Stimulated activated CD4-positive, alpha-beta T cell treated with anti-CD3 and anti-CD28 coated beads, Interleukin-1b, Interleukin-23, amount 100 ng/mL, for 48 hours (primary cell): ENCODE data around the gene PEX26.
"Not testable (repeated sequence)": the region's sequence is repeated elsewhere in the genome, so short reads cannot be mapped to it uniquely, and the experiment has no call there.

Source experiments
- DNase-seq: peaks from one replicate; pipeline ENCODE4 v3.0.0-alpha.2; 2020

PEX26 gene

DNA sequence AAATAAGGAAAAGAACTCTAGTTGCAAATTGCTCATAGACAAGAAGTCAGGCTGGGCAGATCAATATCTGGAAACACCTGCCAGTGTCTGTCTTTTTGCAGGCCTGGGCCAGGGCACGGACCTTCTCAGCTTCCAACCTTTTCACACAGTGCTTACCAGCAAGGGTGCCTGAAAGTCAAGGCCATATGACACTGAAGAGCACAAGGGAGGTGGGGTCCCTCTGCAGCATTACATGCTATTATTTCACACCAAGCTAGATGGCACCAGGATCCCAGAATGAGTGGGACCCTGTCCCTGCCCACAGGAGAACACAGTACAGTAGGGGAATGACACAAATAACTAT is 5.9 kb upstream of the PEX26 start:
- no peak for DNase-seq

DNA sequence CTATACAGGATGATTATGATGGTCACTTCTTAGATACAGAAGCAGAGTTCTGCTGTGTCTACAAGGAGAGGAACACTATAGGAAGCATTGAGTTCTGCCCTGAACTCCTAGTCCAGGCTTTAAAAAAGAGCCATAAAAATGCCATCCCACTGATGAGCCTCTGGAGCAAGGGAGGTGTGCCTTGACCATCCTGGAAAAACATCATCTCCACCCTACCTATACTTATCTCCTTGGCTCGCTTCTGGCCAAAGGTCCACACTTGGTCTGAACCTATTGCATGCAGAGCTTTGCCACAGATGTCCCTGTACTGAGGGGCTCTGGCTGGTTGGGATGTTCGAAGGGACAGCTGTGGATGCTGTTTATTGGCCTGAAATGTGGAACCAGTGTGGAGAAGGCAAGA is 4.3 kb upstream of the PEX26 start:
- no peak for DNase-seq

DNA sequence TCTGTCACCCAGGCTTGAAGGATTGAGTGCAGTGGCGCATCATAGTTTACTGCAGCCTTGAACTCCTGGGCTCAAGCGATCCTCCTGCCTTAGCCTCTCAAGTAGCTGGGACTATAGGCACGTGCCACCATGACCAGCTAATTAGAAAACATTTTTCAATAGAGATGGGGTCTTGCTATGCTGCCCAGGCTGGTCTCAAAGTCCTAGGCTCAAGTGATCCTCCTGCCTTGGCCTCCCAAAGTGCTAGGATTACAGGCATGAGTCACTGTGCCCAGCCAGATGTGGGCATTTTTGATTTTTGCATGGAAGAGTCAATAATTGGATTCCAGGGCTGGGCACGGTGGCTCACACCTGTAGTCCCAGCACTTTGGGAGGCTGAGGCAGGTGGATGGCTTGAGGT is 3.9 kb upstream of the PEX26 start:
- DNase-seq = not testable (repeated sequence)

DNA sequence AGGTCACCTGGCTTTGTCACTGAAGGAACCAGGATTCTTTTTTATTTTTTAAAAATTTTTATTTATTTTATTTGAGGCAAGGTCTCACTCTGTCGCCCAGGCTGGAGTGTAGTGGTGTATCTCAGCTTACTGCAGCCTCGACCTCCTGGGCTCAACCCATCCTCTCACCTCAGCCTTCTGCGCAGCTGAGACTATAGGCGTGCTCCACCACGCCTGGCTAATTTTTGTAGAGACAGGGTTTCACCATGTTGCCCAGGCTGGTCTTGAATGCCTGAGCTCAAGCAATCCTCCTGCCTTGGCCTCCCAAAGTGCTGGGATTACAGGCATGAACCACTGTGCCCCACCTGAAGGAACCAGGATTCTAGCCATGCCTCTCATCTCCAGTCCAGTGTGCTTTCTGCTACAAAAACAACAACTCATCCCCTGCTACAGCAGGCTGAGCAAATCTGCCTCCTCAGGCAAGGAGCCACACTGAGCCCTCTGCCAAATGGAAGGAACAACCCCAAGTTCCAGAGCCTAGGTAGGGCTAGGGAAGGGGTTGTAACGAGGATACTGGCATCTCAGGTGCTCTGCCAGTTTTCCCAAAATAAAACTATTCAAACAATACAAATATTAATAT is 2.6 kb upstream of the PEX26 start:
- DNase-seq = no peak

DNA sequence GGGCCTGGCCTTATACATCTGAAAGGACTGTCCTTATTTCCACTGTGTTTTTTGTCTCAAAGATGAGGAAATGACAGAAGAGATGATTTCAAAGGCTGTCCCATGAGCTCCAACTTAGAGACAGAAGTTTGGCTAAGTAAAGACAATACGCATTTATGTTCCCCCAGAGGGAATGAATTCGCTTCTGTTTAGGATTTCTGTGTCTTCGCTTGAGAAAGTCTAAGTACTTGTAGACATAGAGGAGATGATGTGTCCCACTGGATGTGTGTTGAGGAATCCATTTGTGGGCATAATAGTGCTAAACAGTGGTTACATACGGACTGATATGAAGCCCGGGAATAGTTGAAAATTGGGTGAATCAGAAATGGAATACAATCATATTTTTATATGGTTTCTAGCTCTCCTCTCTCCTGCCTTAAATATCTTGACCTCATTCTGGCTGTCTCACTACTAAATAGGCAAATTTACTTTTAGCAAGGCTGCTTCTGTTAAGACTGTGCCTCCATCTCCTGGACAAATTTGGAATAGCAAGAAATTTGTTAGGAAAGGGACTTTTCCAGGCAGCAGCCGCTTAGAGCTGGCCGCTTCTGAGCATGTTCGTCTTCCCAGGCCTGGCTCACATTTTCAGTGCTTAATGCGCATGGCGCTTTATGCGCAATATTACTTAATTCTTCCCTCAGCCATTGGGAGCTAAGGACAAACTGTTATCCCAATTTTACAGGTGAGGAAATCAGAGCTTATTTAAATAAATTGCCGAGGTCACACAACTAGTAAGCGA is 1.9 kb upstream of the PEX26 start:
- DNase-seq = no peak

DNA sequence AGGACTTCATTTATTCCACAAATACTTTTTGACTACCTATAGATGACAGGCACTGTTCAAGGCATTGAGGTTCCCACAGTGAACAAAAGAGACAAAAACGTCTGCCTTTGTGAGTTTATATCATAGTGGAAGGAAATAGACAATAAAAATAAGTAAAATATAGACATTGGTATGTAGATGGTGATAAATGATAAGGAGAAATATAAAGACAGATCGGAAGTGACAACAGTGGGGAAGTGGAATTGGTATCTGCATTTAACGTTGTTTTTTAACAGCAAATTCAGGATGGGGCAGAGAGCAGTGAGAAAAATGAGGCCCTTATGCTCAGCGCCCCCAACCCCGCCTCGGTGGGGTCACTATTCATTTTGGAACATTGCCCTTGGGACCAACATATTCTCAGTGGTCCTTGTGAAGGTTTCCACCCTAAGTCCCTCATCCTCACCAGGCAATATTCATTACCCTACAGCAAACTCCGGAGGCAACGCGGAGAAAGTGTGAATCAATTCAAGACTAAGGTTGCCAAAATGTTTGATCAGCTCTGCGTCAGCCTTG is 627 bp upstream of the PEX26 start:
- no peak for DNase-seq

DNA sequence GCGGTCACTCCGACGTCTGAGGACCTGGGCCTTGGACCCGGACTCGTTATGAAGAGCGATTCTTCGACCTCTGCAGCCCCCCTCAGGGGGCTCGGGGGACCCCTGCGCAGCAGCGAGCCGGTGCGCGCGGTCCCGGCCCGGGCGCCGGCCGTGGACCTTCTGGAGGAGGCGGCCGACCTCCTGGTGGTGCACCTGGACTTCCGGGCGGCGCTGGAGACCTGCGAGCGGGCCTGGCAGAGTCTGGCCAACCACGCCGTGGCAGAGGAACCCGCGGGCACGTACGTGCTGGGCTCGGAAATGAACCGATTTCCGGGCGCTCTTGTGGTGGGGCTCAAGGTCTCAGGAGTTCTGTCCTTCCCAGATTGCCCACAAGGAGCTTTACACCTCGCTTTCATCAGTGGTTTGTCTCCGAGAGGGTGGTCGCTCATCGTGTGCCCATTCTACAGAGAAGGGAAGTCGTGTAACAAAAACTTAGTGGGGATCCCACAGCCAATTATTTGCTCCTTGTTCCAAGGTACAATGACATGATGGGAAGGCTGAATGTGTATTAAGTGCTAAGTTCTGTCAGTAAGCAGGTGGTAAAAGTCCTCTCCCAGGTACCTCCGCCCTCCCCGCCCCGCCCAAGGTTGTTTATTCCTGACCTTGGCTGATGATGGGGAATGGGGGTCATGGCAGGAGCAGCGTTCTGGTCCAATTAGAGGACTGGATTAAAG is 695 bp downstream of the PEX26 start:
- DNase-seq = peak; percentile 58

DNA sequence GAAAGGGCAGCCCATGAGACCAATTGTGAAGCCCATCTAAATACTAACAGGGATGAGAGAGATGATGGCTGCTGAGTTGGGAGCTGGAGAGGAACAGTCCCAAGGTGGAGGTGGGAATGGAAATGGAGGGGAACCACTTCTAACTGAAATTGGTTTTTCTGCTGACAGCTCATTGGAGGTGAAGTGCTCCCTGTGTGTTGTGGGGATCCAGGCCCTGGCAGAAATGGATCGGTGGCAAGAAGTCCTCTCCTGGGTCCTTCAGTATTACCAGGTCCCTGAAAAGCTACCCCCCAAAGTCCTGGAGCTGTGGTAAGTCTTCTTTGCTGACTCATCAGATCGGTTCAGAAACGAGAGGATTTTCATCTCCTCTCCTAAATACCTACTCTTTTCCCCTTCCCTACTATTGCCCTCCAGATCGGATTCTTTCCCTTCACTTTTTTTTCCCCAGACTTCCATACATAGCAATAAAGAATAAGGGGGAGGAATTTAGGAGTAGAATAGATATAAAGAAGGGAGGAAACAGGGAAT is 2.0 kb downstream of the PEX26 start:
- no peak for DNase-seq

DNA sequence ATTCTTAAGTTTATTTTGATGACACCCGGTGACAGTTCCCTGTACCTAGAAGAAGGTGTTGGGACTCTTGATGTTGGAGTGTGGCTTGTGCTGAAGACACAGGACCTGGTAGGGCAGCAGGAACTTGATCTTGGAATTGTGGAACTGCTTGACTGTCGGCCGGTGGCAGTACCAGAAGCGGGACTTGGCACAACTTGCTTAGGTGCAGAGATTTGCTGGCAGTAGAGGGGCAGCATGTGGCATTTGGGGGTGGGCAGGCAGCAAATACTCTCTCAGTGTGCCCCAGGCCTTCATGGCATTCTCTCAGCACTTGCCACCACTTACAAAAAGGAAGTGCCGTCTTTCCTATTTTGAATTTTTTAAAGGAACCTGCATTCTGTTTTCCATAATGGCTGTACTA is 3.6 kb downstream of the PEX26 start:
- DNase-seq = no peak

DNA sequence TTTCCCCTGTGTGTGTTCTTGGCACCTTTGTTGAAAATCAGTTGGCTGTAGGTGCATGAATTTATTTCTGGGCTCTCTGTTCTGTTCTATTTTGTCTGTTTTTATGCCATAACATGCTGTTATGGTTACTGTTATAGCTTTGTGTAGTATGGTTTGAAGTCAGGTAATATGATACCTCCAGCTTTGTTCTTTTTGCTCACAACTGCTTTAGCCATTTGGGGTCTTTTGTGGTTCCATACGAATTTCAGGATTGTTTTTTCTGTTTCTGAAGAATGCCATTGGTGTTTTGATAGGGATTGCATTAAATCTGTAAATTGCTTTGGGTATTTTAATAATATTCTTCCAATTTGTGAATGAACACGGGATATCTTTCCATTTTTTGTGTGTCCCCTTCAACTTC is 4.7 kb downstream of the PEX26 start:
- DNase-seq = no peak

DNA sequence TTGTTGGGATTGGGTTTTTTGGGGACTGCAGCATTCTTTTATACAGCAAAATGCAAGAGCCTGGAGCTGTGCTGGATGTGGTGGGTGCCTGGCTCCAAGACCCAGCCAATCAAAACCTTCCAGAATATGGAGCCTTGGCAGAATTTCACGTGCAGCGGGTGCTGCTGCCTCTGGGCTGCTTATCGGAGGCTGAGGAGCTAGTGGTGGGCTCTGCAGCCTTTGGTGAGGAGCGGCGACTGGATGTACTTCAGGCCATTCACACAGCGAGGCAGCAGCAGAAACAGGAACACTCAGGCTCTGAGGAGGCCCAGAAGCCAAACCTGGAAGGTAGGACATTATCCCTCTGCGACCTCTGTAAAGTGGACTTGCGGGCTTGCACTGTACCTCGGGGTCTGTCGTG is 5.6 kb downstream of the PEX26 start:
- no peak for DNase-seq

DNA sequence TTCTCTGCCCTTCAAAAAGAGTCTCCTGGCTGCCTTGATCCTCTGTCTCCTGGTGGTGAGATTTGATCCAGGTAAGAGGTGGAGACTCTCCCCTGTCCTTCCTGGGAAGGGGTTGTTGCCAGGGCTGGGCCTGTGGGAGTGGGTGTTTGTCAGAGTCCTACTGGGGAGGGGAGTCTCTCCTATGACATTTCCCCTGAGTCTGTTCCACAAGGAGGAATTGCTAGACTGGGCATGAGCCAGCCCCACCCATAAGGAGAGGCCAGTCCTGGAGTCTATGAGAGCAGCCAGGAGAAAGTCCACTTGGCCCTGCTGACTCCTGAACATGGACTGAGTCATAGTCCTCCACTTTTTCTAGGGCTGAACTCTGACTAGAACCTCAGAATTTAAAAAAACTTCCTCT is 7.4 kb downstream of the PEX26 start:
- no peak for DNase-seq

DNA sequence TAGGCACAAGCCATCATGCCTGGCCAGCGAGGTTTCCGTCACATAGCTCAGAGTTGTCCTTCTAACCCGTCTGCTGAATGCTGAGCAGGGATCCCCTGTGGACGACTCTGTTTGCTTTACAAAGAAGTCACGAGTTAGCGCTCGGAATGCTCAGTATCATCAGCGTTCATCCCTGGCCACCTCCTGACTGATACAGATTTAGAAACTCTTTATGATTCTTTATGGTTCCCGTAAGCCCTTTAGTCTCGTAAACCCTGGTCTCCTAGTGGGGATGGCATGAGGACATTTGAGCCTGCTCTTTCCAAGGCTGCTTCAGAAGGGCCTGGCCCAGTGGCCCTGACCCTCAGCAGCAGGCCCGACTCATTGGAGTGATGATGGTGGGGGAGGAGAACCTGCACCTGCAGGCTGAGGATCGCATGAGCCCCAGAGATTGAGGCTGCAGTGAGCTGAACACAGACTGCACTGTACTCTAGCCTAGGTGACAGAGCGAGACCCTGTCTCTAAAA is 9.6 kb downstream of the PEX26 start:
- DNase-seq = no peak

DNA sequence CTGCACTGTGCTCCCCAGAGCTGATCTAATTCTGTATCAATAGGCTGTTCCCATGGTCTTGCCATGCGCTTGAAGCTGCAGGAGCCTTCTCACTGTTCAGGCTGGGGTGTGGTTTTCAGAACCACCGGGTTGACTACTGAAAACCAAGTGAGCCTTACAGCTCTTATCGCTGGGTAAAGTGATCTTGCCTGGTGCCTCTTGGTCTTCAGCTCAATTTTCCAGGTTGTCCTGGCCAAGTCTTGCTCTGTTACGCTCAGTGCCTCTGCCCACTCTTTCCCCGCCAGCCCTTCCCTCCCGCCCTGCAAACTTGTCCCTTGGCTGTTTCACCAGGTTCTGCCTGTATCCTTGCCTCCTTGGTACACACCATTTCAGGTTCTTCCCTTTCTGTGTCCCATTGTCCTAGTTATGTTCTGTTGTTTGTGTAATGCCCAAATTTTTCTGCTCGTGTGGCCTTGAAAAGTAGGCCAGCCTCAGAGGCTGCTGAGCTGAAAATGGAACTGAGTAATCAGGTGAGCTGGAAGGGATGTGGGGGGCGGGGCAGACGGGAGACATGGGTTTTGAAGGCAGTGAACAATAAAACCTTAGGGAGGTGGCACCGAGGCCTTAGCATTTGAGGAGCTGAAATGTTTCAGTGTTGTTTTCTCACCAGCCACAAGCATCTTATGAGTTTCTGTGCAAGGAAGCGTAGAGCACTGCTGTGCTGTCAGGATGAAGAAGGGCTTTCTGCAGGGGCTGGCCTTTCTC is 11.2 kb downstream of the PEX26 start:
- peak; percentile 27 for DNase-seq

DNA sequence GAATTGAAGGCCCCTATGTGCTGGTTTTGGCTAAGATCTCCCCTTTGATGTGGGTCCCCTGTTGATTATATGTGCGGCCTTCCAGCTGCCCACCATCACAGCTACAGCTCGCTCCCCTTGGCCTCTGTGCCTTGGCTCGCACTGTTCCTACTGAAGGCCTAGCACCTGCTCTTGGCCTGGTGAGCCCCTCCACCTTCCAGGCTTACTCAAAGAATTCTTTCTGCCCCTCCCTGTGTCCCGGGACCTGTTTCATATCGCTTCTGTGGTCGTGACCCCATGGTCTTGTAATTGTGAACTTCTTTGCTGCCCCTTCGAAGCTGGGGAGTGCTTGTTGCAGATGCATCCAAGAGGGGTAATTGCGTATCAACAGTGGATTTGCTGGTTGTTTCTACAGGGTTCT is 12.5 kb downstream of the PEX26 start:
- no peak for DNase-seq

DNA sequence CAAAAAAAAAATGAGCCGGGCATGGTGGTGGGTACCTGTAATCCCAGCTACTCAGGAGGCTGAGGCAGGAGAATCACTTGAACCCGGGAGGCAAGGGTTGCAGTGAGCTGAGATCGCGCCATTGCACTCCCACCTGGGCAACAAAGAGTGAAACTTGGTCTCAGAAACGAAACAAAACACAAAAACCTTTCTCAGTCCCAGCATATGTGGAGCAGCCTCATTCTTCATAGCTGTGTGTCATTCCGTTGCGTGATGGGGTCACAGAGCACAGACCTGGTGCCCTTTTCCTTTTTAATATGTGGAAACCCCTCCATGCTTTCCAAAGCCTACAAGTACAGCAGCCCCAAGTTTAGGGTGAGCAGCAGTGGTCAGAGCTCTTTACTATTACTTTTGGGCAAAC is 13.7 kb downstream of the PEX26 start:
- no peak for DNase-seq

DNA sequence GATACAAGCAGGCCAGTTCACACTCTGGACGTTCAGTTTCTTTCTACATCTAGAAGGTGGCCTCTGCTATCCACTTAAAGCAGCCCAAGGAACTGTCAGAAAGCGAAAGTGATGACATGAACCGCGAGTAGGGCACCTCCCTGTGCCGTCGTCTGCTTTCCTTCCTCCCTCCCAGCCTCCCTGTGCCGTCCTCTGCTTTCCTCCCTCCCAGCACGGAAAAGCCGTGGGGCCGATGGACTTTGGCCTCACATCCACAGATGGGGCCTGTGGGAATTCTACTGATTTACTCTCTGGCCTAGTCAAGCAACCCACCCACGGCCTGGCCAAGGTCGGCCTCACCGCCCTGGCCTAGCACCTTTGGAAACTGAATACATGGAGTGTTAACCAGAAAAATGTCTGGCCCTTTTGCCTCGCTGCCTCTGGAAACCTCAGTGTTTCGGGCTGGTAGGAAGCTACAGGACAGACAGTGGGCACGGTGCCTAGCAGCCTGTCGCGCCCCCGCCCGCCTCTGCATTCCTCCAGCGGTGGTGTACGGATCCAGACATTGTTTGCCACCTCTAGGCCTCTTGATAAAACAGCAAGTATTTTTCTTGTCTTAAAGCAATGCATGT is 14.2 kb downstream of the PEX26 start:
- no peak for DNase-seq

DNA sequence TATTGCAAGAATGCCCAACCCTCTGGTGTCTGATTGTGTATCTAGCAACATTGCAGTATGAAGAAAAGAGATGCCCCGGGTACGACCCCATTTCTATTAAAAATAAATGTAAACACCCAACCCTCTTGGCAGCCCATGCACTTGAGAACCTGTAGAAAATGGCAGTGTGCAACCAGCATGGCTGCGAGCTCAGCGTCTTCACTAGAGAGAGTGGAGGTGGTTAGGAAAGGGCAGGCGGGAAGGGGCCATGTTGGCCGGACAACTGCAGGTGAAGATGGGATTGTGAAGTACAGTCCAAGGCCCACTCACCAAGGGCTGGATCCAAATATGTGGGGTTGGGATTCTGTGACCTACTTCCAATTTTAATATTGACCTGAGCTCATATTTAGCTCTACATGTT is 15.9 kb downstream of the PEX26 start:
- DNase-seq = no peak

DNA sequence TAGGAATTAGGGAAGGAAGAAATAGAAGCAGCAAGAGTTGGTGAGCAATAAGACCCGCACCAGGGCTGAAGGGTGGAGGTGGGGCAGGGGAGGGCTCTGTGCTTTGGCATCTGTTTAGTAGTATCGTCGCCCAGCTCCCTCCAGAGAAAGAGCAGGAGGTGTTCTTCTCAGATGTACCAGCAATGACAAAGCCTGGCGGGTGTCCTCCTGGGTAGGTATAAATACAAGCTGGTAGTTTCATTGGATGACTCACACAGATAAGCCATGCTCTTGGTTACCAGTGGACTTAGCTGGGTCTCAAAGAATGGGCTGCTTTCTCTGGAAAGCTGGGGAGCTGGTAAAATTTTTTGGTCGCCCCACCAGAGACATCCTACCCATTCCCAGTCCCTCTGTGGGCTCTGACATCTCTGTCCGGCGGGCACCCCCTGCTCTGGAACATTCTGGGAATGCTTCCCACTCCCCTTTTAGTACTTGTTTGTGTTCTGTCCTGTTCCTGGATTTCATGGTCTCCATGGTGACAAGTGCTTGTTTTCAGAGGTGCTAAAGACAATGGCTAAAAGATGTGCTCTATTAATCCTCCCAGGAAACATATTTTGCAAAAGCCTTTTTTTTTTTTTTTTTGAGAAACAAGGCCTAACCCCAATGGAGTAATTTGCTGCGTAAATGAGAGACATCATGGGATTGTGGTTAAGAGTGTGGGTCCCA is 17.5 kb downstream of the PEX26 start:
- DNase-seq = peak; percentile 20

DNA sequence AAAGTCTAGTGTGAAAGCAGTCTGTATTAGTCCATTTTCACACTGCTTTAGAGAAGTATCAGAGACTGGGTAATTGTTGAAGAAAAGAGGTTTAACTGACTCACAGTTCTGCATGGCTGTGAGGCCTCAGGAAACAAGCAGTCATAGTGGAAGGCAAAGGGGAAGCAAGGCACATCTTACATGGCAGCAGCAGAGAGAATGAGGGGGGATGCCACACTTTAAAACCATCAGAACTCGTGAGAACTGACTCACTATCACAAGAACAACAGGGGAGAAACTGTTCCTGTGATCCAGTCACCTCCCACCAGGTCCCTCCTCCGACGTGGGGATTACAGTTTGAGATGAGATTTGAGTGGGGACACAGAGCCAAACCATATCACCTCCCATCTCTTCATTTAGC is 19.0 kb downstream of the PEX26 start:
- DNase-seq = peak; percentile 48

DNA sequence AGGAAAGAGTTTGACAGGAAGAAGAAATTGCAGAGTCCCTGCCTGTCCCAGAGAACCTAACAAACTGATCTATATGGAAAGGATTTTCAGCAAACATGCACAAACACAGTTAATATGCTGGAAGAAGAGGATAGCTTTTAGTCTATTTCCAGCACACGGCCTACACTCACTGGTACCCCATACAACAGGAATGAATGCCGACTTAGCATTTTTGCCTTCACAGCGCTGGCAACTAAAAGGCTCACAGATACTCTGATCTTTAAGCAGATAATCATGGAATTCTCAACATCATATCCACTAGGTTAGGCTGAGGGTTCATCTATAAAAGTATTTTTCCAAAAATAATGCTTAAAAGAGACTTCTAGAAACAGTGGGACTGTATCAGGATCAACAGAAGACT is 23.0 kb downstream of the PEX26 start:
- DNase-seq = no peak

DNA sequence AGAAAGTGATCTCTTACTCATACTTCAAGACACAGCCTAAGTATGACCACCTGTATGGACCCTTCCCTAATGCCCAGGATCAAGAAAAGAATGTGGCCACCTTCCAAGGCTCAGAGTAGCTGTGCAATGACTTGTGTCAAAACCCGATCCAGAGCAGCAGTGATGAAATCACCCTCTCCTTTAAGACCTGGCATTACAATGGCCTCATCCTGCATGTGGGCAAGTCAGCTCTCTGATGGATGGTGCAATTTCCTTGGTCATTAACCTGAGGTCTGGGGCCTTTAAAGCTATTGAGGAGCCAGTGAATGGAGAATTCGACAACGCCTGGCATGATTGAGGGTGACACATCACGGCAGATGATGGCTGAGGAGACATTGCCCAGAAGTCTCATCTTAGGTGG is 23.7 kb downstream of the PEX26 start:
- DNase-seq = no peak
